SK-N-SH (cell line): Measurements from ENCODE around the gene GSG1L. TPM values are rescaled to one million over a fixed set of nuclear protein-coding genes. Genes with fewer than 3 reads are reported as not detected.

Source experiments
- CTCF ChIA-PET: fragments of 300-600, 350-600 bp; formaldehyde crosslinking; extraction: SDS; loops from one replicate; lab custom pipeline; 2021; lab: Yijun Ruan, JAX
- POLR2A ChIA-PET: fragments of 350-600 bp; sonication (Branson Sonifier 250); formaldehyde crosslinking; extraction: SDS; loops from one replicate; lab custom pipeline; 2020; ENCODE audit warnings: antibody characterized with exemption, inconsistent platforms; lab: Yijun Ruan, JAX
- DNase-seq: peaks from one replicate; pipeline ENCODE4 v3.0.0; 2012
- H2AFZ ChIP-seq: fragments of 200-600 bp; sonication (generic); 2 replicates; pipeline ENCODE4 v1.8.1; 2016; ENCODE audit warnings: antibody characterized with exemption, mild to moderate bottlenecking, low read depth
- H3F3A ChIP-seq: fragments of 200-600 bp; sonication (generic); replicated peaks from 2 replicates; pipeline ENCODE3; 2016; ENCODE audit warnings: antibody characterized with exemption, mild to moderate bottlenecking; ENCODE audit not compliant: insufficient read depth
- H3K27ac ChIP-seq, 2 experiments: fragments of 200-500 bp in 1 of 2; fragments of 200-600 bp in 1 of 2; sonication (Bioruptor generic) in 1 of 2; sonication (generic), shearing (Covaris generic) in 1 of 2; 2 replicates each; pipeline versions ENCODE4 v1.5.1 to v1.6.1; 2014 to 2016; ENCODE audit warnings: low read depth in 2 of 2, inconsistent platforms in 1 of 2, low read length in 1 of 2, mild to moderate bottlenecking in 1 of 2, mixed read lengths in 1 of 2
- H3K27me3 ChIP-seq: fragments of 200-600 bp; sonication (generic), shearing (Covaris generic); 2 replicates; pipeline ENCODE4 v1.6.1; 2016; ENCODE audit warnings: mixed run types; ENCODE audit not compliant: insufficient read depth
- H3K36me3 ChIP-seq, 2 experiments: fragments of 200-500 bp in 1 of 2; fragments of 200-600 bp in 1 of 2; sonication (Bioruptor generic) in 1 of 2; sonication (generic) in 1 of 2; replicated peaks in 1 of 2; 2 replicates each; pipeline versions ENCODE3 to v1.5.1; 2014 to 2016; ENCODE audit warnings: low read length in 1 of 2, mild to moderate bottlenecking in 1 of 2; ENCODE audit not compliant: insufficient read depth in 2 of 2, control insufficient read depth in 1 of 2
- H3K4me1 ChIP-seq, 2 experiments: fragments of 200-500 bp in 1 of 2; fragments of 200-600 bp in 1 of 2; sonication (Bioruptor generic) in 1 of 2; sonication (generic), shearing (Covaris generic) in 1 of 2; 2 replicates each; pipeline versions ENCODE4 v1.5.1 to v1.6.1; 2014 to 2016; ENCODE audit warnings: low read depth in 1 of 2, low read length in 1 of 2, mixed run types in 1 of 2; ENCODE audit not compliant: insufficient read depth in 2 of 2, control insufficient read depth in 1 of 2
- H3K4me2 ChIP-seq: fragments of 200-600 bp; sonication (generic), shearing (Covaris generic); 2 replicates; pipeline ENCODE4 v1.6.1; 2017; ENCODE audit warnings: mixed run types
- H3K4me3 ChIP-seq, 2 experiments: fragments of 200-500 bp in 1 of 2; fragments of 200-600 bp in 1 of 2; sonication (Bioruptor generic) in 1 of 2; sonication (generic), shearing (Covaris generic) in 1 of 2; 2 replicates each; pipeline versions ENCODE4 v1.5.1 to v1.8.1; 2014 to 2016; ENCODE audit warnings: low read depth in 2 of 2, inconsistent platforms in 1 of 2, low read length in 1 of 2, mild to moderate bottlenecking in 1 of 2, mixed read lengths in 1 of 2, moderate library complexity in 1 of 2
- H3K79me2 ChIP-seq: fragments of 200-600 bp; sonication (generic); 2 replicates; pipeline ENCODE4 v1.8.1; 2017; ENCODE audit warnings: mild to moderate bottlenecking; ENCODE audit not compliant: insufficient read depth
- H3K9ac ChIP-seq: fragments of 200-600 bp; sonication (generic); 2 replicates; pipeline ENCODE4 v1.6.1; 2017; ENCODE audit warnings: mixed run types
- H3K9me2 ChIP-seq: fragments of 200-600 bp; sonication (generic); 2 replicates; pipeline ENCODE4 v1.6.1; 2017; ENCODE audit warnings: mixed run types
- H3K9me3 ChIP-seq: fragments of 200-600 bp; sonication (generic); 2 replicates; pipeline ENCODE4 v1.6.1; 2017; ENCODE audit warnings: mixed run types, mild to moderate bottlenecking, moderate library complexity
- H4K20me1 ChIP-seq: fragments of 200-600 bp; sonication (generic); 2 replicates; pipeline ENCODE4 v1.6.1; 2017; ENCODE audit warnings: mild to moderate bottlenecking, mixed run types; ENCODE audit not compliant: insufficient read depth
- CHD2 ChIP-seq: fragments of 150-350 bp; IDR thresholded peaks from 2 replicates; pipeline ENCODE4 v1.6.1; 2018; ENCODE audit warnings: low read length; ENCODE audit not compliant: partially characterized antibody
- EP300 ChIP-seq, 2 experiments: IDR thresholded peaks; 2 replicates each; pipeline versions ENCODE4 v1.4.0 to v1.6.1; 2012; ENCODE audit warnings: borderline replicate concordance in 1 of 2, low read depth in 1 of 2, low read length in 1 of 2
- EZH2phosphoT487 ChIP-seq: fragments of 200-600 bp; sonication (generic); IDR thresholded peaks from 2 replicates; pipeline ENCODE4 v1.6.1; 2017; ENCODE audit warnings: low read depth, mixed run types, mild to moderate bottlenecking, antibody characterized with exemption, moderate library complexity, borderline replicate concordance
- FOXM1 ChIP-seq: IDR thresholded peaks from 2 replicates; pipeline ENCODE4 v1.4.0; 2012; ENCODE audit warnings: low read depth, mild to moderate bottlenecking
- GATA2 ChIP-seq: sonication (generic); formaldehyde crosslinking; IDR thresholded peaks from 2 replicates; pipeline ENCODE4 v1.5.0; 2020; ENCODE audit warnings: mild to moderate bottlenecking, missing genetic modification reagents
- IRF3 ChIP-seq: fragments of 150-350 bp; IDR thresholded peaks from 2 replicates; pipeline ENCODE4 v1.6.1; 2016; ENCODE audit warnings: mild to moderate bottlenecking, low read depth, low read length
- JUND ChIP-seq: IDR thresholded peaks from 2 replicates; pipeline ENCODE4 v1.4.0; 2012
- RAD21 ChIP-seq: IDR thresholded peaks from 2 replicates; pipeline ENCODE4 v1.6.1; 2012; ENCODE audit warnings: mild to moderate bottlenecking, low read length
- RXRA ChIP-seq: IDR thresholded peaks from 2 replicates; pipeline ENCODE4 v1.4.0; 2012; ENCODE audit warnings: low read depth, mild to moderate bottlenecking, borderline replicate concordance
- YY1 ChIP-seq: IDR thresholded peaks from 2 replicates; pipeline ENCODE4 v1.4.0; 2012; ENCODE audit warnings: low read depth, mild to moderate bottlenecking
- WGBS: methylation state at CpG from one replicate; pipeline ENCODE4 v1.1.6; 2017; ENCODE audit warnings: low lambda C conversion rate; 5-methylcytosine and 5-hydroxymethylcytosine counted together
- polyA plus RNA-seq, 3 experiments: library from polyadenylated mRNA; depleted of rRNA; stranded (reverse); fragments of >200 nt; gene quantifications; 2 replicates each; pipeline ENCODE4 v1.2.3, GENCODE V29; 2012

Gene GSG1L
- polyA plus RNA-seq, 1 of the 3 experiments (the other 2 are of a cell fraction): not detected

- peaks cover 3 to 24% of the 10 kb centered on the region in 2 experiments for H3K36me3 ChIP-seq
- no peak overlapping the region for H3K27ac ChIP-seq
- H3K4me1 ChIP-seq: peaks cover 0 to 17% of the 10 kb centered on the region in 2 experiments; a peak in 1 of 4 replicates
- ChIA-PET CTCF (interaction anchor here (0.6 to 1.3 kb wide), 3 partner anchors 10 to 23 kb away, joined by 3 to 4 read pairs (median 3); no protein-coding TSS in a partner anchor), POLR2A (no interaction called here)
- no peaks in the 10 kb centered on the region for H3K27me3 ChIP-seq
- no peaks in the 10 kb centered on the region for H3K9me2 ChIP-seq
- H3K9ac ChIP-seq: no peak overlapping the region
- no peak for DNase-seq
- no peak overlapping the region for H2AFZ ChIP-seq
- WGBS: 90% methylated on average over 10 of the region's 10 CpGs
- no peak overlapping the region for H3K4me3 ChIP-seq
- no peaks in the 10 kb centered on the region for H3F3A ChIP-seq
- H3K9me3 ChIP-seq: no peaks in the 10 kb centered on the region
- H3K4me2 ChIP-seq: no peak overlapping the region
- no peak for TF ChIP-seq CHD2
- TF ChIP-seq FOXM1: no peak
- TF ChIP-seq IRF3: no peak
- no peaks in the 10 kb centered on the region for H4K20me1 ChIP-seq
- H3K79me2 ChIP-seq: no peaks in the 10 kb centered on the region
Observed at GRCh38 chr16:27756206-27756970, 307.1 kb downstream of the GSG1L start.

GRCh38 chr16:27754788-27755690 is 308.5 kb downstream of the GSG1L start:
- H2AFZ ChIP-seq: no peak overlapping the region
- H3K9ac ChIP-seq: no peak overlapping the region
- no peaks in the 10 kb centered on the region for H3F3A ChIP-seq
- H3K27ac ChIP-seq: no peak overlapping the region
- no peaks in the 10 kb centered on the region for H4K20me1 ChIP-seq
- H3K4me1 ChIP-seq: peaks cover 0 to 11% of the 10 kb centered on the region in 2 experiments; a peak in 1 of 4 replicates
- TF ChIP-seq JUND: no peak
- no peak for TF ChIP-seq EP300 (IDR thresholded peaks at IDR 0.05; ENCODE audit: borderline replicate concordance in 1 of 2, low read depth in 1 of 2, low read length in 1 of 2)
- no peak for TF ChIP-seq RXRA
- no peak for TF ChIP-seq GATA2
- no peak for TF ChIP-seq EZH2phosphoT487
- no peak for TF ChIP-seq YY1
- no peak for TF ChIP-seq RAD21
- POLR2A ChIA-PET: no interaction called here
- no peak for DNase-seq
- no peaks in the 10 kb centered on the region for H3K9me3 ChIP-seq
- 95% methylated on average over 11 of the region's 11 CpGs for WGBS
- H3K27me3 ChIP-seq: no peaks in the 10 kb centered on the region
- no peaks in the 10 kb centered on the region for H3K79me2 ChIP-seq
- H3K9me2 ChIP-seq: no peaks in the 10 kb centered on the region
- CTCF ChIA-PET: interaction anchor here (1.4 kb wide), 1 partner anchor 25 kb away, joined by 7 read pairs; no protein-coding TSS in a partner anchor
- H3K4me3 ChIP-seq: no peak overlapping the region
- H3K4me2 ChIP-seq: no peak overlapping the region
- H3K36me3 ChIP-seq: peaks cover 3 to 26% of the 10 kb centered on the region in 2 experiments
